ENCODE measurements around the gene RPL12. TPM values are rescaled to one million over a fixed set of nuclear protein-coding genes. Genes with fewer than 3 reads are reported as not detected.

The RPL12 gene
- total and polyA plus RNA-seq, 2 donors (not counting 1 experiment from before 2014, with no cell fraction given) = 1,387 to 1,973 TPM

- no peak for DNase-seq (ENCODE audit: low read depth in 2 of 2)
- H3K36me3 ChIP-seq (ENCODE audit: control insufficient read depth, insufficient read depth, low read length) = peaks cover 3% of the 10 kb centered on the region
- H3K4me1 ChIP-seq (ENCODE audit: control insufficient read depth, extremely low read depth, insufficient read depth, low read length) = peaks cover 2% of the 10 kb centered on the region
- H3K79me2 ChIP-seq (ENCODE audit: control insufficient read depth, insufficient read depth, low read length) = peaks cover 27% of the 10 kb centered on the region
- no peak overlapping the region for H3K27ac ChIP-seq (ENCODE audit: insufficient read depth, low read length)
- H3K9me3 ChIP-seq (ENCODE audit: control insufficient read depth, insufficient read depth, low read depth, low read length) = no peaks in the 10 kb centered on the region
- TF ChIP-seq, protein P1, sequence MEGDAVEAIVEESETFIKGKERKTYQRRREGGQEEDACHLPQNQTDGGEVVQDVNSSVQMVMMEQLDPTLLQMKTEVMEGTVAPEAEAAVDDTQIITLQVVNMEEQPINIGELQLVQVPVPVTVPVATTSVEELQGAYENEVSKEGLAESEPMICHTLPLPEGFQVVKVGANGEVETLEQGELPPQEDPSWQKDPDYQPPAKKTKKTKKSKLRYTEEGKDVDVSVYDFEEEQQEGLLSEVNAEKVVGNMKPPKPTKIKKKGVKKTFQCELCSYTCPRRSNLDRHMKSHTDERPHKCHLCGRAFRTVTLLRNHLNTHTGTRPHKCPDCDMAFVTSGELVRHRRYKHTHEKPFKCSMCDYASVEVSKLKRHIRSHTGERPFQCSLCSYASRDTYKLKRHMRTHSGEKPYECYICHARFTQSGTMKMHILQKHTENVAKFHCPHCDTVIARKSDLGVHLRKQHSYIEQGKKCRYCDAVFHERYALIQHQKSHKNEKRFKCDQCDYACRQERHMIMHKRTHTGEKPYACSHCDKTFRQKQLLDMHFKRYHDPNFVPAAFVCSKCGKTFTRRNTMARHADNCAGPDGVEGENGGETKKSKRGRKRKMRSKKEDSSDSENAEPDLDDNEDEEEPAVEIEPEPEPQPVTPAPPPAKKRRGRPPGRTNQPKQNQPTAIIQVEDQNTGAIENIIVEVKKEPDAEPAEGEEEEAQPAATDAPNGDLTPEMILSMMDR (conservative IDR thresholded peaks at IDR 0.05 in 1 of 2, IDR thresholded peaks at IDR 0.05 in 1 of 2; ENCODE audit: low read depth in 1 of 2, low read length in 2 of 2) = no peak
- H4K20me1 ChIP-seq (ENCODE audit: control insufficient read depth, extremely low read depth, insufficient read depth, low read length) = no peaks in the 10 kb centered on the region
- H3K9ac ChIP-seq (ENCODE audit: insufficient read depth, low read length) = no peak overlapping the region
- H3K27me3 ChIP-seq (ENCODE audit: control insufficient read depth, insufficient read depth, low read length) = no peaks in the 10 kb centered on the region
- no peak overlapping the region for H3K4me3 ChIP-seq (replicated peaks in 1 of 4; ENCODE audit: control extremely low read depth in 1 of 4, insufficient read depth in 1 of 4, low read depth in 3 of 4, low read length in 4 of 4)
- no peak overlapping the region for H2AFZ ChIP-seq (ENCODE audit: low read length)
- H3K4me2 ChIP-seq (ENCODE audit: extremely low read depth, insufficient read depth, low read length) = no peak overlapping the region
Observed at GRCh38 chr9:127426756-127427155, 24.4 kb downstream of the RPL12 start.

GRCh38 chr9:127424676-127424999, 26.6 kb downstream of the RPL12 start:
- Histone ChIP-seq H3K36me3 (ENCODE audit: control insufficient read depth, insufficient read depth, low read length) (no peaks in the 10 kb centered on the region), H4K20me1 (ENCODE audit: control insufficient read depth, extremely low read depth, insufficient read depth, low read length) (no peaks in the 10 kb centered on the region), H2AFZ (ENCODE audit: low read length) (peak overlapping the region; percentile 54), H3K4me2 (ENCODE audit: extremely low read depth, insufficient read depth, low read length) (peak overlapping the region; percentile 98), H3K79me2 (ENCODE audit: control insufficient read depth, insufficient read depth, low read length) (peaks cover 27% of the 10 kb centered on the region), H3K27me3 (ENCODE audit: control insufficient read depth, insufficient read depth, low read length) (no peaks in the 10 kb centered on the region), H3K27ac (ENCODE audit: insufficient read depth, low read length) (peak overlapping the region; percentile 82), H3K4me3 (replicated peaks in 1 of 4; ENCODE audit: control extremely low read depth in 1 of 4, insufficient read depth in 1 of 4, low read depth in 3 of 4, low read length in 4 of 4) (peak overlapping the region; percentile 79 to 90 (median 84)), H3K9ac (ENCODE audit: insufficient read depth, low read length) (peak overlapping the region; percentile 77), H3K4me1 (ENCODE audit: control insufficient read depth, extremely low read depth, insufficient read depth, low read length) (peaks cover 2% of the 10 kb centered on the region), H3K9me3 (ENCODE audit: control insufficient read depth, insufficient read depth, low read depth, low read length) (no peaks in the 10 kb centered on the region)
- no peak for DNase-seq (ENCODE audit: low read depth in 2 of 2)
- TF ChIP-seq, protein P1 (conservative IDR thresholded peaks at IDR 0.05 in 1 of 2, IDR thresholded peaks at IDR 0.05 in 1 of 2; ENCODE audit: low read depth in 1 of 2, low read length in 2 of 2) = no peak
- TF ChIP-seq EZH2 (IDR thresholded peaks at IDR 0.05; ENCODE audit: low read length, missing control alignments) = no peak

GRCh38 chr9:127423934-127424675, 27.1 kb downstream of the RPL12 start, which contains the start of gene ZNF79:
Gene ZNF79 (plus strand): TSS chr9:127424382. CDS start chr9:127424788, 406 bp downstream.
- H3K79me2 ChIP-seq (ENCODE audit: control insufficient read depth, insufficient read depth, low read length) = peaks cover 27% of the 10 kb centered on the region
- H3K4me3 ChIP-seq (replicated peaks in 1 of 4; ENCODE audit: control extremely low read depth in 1 of 4, insufficient read depth in 1 of 4, low read depth in 3 of 4, low read length in 4 of 4) = peak within 1 kb of the TSS; percentile 79 to 90 (median 84)
- peak within 1 kb of the TSS; percentile 98 for H3K4me2 ChIP-seq (ENCODE audit: extremely low read depth, insufficient read depth, low read length)
- H2AFZ ChIP-seq (ENCODE audit: low read length) = peak within 1 kb of the TSS; percentile 96
- H4K20me1 ChIP-seq (ENCODE audit: control insufficient read depth, extremely low read depth, insufficient read depth, low read length) = no peaks in the 10 kb centered on the region
- peak within 1 kb of the TSS; percentile 82 for H3K27ac ChIP-seq (ENCODE audit: insufficient read depth, low read length)
- peak within 1 kb of the TSS; percentile 77 for H3K9ac ChIP-seq (ENCODE audit: insufficient read depth, low read length)
- H3K9me3 ChIP-seq (ENCODE audit: control insufficient read depth, insufficient read depth, low read depth, low read length) = no peaks in the 10 kb centered on the region
- no peaks in the 10 kb centered on the region for H3K27me3 ChIP-seq (ENCODE audit: control insufficient read depth, insufficient read depth, low read length)
- TF ChIP-seq, protein P1 (conservative IDR thresholded peaks at IDR 0.05 in 1 of 2, IDR thresholded peaks at IDR 0.05 in 1 of 2; ENCODE audit: low read depth in 1 of 2, low read length in 2 of 2) = no peak
- no peak for TF ChIP-seq EZH2 (IDR thresholded peaks at IDR 0.05; ENCODE audit: low read length, missing control alignments)
- DNase-seq (ENCODE audit: low read depth in 2 of 2) = peak; percentile 89 to 92
- no peaks in the 10 kb centered on the region for H3K36me3 ChIP-seq (ENCODE audit: control insufficient read depth, insufficient read depth, low read length)
- H3K4me1 ChIP-seq (ENCODE audit: control insufficient read depth, extremely low read depth, insufficient read depth, low read length) = peaks cover 2% of the 10 kb centered on the region
